ENCODE results near the gene TRIM9. TPM values are rescaled to one million over a fixed set of nuclear protein-coding genes. Genes with fewer than 3 reads are reported as not detected.

The TRIM9 gene
- 2.5 and 5.3 TPM in 2 replicates for total RNA-seq

DNA sequence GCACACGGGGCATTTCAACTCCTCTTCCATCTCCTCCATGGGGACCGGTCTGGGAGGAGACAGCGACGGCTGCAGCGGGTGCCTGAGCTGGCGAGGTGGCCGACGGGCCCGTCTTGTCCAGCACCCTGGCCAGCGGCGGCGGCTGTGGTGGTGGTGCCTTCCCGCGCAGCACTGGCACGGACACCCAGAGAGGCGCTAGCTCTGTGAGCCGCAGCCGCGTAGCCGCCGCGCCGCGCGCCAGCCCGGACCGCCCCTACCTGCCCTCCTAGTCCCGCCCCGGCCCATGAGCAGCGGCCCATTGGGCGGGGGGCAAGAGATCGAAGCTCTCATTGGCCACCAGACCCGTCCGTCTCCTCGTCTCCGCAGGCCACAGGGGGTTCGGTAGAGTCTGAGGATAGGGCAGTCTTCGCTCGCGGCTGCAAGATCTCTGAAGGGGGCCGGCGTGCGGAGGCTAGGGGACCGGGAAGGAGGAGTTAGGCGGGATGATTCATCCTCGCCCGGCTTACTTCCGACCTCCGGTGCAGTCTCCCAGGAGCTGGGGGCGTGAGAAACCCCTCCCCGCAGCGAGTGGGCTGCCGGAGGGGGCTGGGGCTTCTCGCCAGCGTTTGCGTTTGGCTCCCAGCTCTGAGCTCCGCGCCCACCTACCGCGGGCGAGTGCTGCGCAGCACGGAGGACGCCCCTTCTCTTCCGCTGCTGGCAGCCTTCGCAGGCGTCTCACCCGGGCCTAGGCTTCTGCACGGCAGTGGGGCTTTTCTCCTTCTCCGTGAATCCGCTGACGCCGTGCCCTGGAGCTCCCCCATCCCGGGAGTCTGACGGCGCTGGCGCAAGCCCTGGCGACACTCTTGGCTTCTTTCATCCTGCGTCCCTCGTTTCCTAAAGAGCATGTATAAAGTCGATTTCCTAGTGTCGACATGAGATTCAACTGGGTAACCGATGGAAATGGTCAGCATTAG lies at the start of gene TRIM9:
TRIM9 (minus strand) TSS at position 205 of the 953 bp plus-strand sequence; CDS start at position 39, 166 bp downstream.

DNA sequence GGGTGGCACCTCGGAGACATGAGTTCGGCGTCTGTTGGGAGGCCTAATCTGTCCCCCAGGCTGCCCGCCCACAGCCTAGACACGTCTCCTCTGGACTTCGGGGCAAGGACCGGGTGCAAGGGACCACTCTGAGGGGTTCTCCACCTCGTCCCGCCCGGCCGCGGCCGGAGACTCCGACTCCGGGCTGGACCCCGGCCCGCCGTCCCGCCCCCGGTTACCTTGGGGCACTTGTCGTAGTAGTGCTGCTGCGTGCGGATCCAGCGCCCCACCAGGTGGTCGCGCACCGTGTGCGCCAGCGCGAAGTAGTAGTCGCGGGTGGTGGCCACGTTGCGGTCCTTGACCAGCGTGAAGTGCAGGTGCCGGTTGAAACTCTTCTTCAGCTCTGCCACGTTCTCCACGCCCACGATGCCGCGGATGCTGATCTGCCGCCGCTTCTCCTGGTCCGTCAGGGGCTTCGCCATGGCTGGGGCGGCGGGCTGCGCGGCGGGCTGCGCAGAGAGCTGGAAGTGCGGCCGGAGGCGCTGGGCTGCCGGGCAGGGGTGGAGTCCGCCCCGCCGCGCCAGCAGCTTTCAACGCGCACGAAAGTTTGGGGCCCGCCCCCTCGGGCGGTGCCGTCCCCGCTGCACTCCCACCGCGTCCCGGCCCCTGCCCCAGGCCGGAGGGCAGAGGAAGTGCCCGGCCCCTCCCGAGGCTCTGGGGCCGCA lies 150.8 kb downstream of the TRIM9 start, which contains the start of gene PYGL:
PYGL (minus strand) TSS at position 541 of the 704 bp plus-strand sequence; CDS start at position 461, 80 bp downstream.

Other genes with a start within 250 kb of the TRIM9 start
- not detected in 2 replicates for gene ABHD12B, start 223.1 kb downstream of the TRIM9 start, total RNA-seq
- gene PYGL, start 150.6 kb downstream of the TRIM9 start, total RNA-seq, result 98.7 and 102 TPM in 2 replicates
- 25.6 and 32.7 TPM in 2 replicates for gene TMX1, start 145.1 kb upstream of the TRIM9 start, total RNA-seq